ENCODE results near the gene PPM1H. TPM values are rescaled to one million over a fixed set of nuclear protein-coding genes. Genes with fewer than 3 reads are reported as not detected.
A peak's percentile ranks its signal among the peaks of the same experiment; 100 is the strongest.
"Not testable (repeated sequence)": the region's sequence is repeated elsewhere in the genome, so short reads cannot be mapped to it uniquely, and the experiment has no call there.

Gene PPM1H, protein sequence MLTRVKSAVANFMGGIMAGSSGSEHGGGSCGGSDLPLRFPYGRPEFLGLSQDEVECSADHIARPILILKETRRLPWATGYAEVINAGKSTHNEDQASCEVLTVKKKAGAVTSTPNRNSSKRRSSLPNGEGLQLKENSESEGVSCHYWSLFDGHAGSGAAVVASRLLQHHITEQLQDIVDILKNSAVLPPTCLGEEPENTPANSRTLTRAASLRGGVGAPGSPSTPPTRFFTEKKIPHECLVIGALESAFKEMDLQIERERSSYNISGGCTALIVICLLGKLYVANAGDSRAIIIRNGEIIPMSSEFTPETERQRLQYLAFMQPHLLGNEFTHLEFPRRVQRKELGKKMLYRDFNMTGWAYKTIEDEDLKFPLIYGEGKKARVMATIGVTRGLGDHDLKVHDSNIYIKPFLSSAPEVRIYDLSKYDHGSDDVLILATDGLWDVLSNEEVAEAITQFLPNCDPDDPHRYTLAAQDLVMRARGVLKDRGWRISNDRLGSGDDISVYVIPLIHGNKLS
- total RNA-seq (2014; rRNA removed; shearing (Covaris generic)), result 8.5 and 9.6 TPM in 2 replicates

GRCh38 chr12:62934799-62935674 lies at the start of gene PPM1H:
Gene PPM1H (minus strand): TSS chr12:62935150. CDS start chr12:62934736, 414 bp downstream.
- peaks cover 20% of the 10 kb centered on the region for H3K4me1 ChIP-seq (replicated peaks)
- peak; percentile 69 to 70 for DNase-seq (ENCODE audit: low read depth in 1 of 2, low spot score in 2 of 2)
- H3K9me3 ChIP-seq (replicated peaks), result no peaks in the 10 kb centered on the region
- H3K4me3 ChIP-seq, result peak within 1 kb of the TSS; percentile 63
- no peaks in the 10 kb centered on the region for H3K36me3 ChIP-seq
- peaks cover 10% of the 10 kb centered on the region for H3K27me3 ChIP-seq (replicated peaks)
- H3K27ac ChIP-seq, result no peak within 1 kb of the TSS

- Histone ChIP-seq H3K9me3 (replicated peaks) (no peaks in the 10 kb centered on the region; the same call in 1 of the 2 replicates), H3K4me3 (no peak overlapping the region), H3K27ac (no peak overlapping the region), H3K4me1 (replicated peaks) (no peaks in the 10 kb centered on the region), H3K27me3 (replicated peaks) (peaks cover 11% of the 10 kb centered on the region), H3K36me3 (no peaks in the 10 kb centered on the region)
- peak; percentile 79 to 82 for DNase-seq (ENCODE audit: low read depth in 1 of 2, low spot score in 2 of 2)
Measured at GRCh38 chr12:62983594-62983993, 48.6 kb upstream of the PPM1H start.

GRCh38 chr12:62978768-62979167 lies 43.8 kb upstream of the PPM1H start:
- Histone ChIP-seq H3K27me3 (replicated peaks) (peaks cover 8% of the 10 kb centered on the region), H3K27ac (no peak overlapping the region), H3K4me3 (no peak overlapping the region), H3K36me3 (no peaks in the 10 kb centered on the region), H3K4me1 (replicated peaks) (peaks cover 15% of the 10 kb centered on the region), H3K9me3 (replicated peaks) (peaks cover 10% of the 10 kb centered on the region)
- DNase-seq (ENCODE audit: low read depth in 1 of 2, low spot score in 2 of 2), result peak in 1 of 2 experiments; percentile 43

- H3K4me1 ChIP-seq (replicated peaks), result peaks cover 15% of the 10 kb centered on the region
- peaks cover 11% of the 10 kb centered on the region for H3K27me3 ChIP-seq (replicated peaks)
- H3K4me3 ChIP-seq, result no peak overlapping the region
- no peak for DNase-seq (ENCODE audit: low read depth in 1 of 2, low spot score in 2 of 2)
- H3K27ac ChIP-seq, result no peak overlapping the region
- no peaks in the 10 kb centered on the region for H3K36me3 ChIP-seq
- peaks cover 10% of the 10 kb centered on the region for H3K9me3 ChIP-seq (replicated peaks)
Measured at GRCh38 chr12:62977883-62978282, 42.9 kb upstream of the PPM1H start.

- Histone ChIP-seq H3K4me1 (replicated peaks) (peaks cover 15% of the 10 kb centered on the region), H3K27me3 (replicated peaks) (peaks cover 11% of the 10 kb centered on the region), H3K36me3 (no peaks in the 10 kb centered on the region), H3K9me3 (replicated peaks) (peaks cover 10% of the 10 kb centered on the region), H3K4me3 (no peak overlapping the region), H3K27ac (peak overlapping the region; percentile 1)
- peak; percentile 83 to 87 for DNase-seq (ENCODE audit: low read depth in 1 of 2, low spot score in 2 of 2)
Measured at GRCh38 chr12:62977418-62977817, 42.5 kb upstream of the PPM1H start.

DNA sequence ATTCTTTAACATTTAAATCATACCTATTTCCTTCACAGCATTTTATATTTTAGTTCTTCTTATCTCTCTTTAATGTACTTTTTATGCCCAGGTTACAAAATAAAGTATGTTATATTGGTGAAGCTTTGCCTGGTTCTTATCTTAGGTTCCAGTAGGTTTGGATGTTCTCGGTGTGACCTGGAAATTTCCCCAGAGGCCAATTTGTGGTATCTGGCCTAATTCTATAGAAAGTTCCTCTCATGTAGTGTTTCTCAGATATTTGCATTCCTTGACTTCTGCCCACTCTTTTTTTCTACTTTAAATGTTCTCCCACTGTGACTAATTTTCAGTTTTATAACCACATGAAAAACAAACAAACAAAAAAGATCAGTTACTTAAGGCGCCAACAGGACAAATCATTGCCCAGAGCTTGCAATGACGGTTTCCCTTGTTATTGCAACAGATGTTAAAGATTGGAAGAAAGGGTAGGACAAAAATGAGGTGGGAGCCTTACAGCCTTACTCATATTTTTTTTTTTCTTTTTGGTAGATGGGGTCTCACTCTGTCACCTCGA lies 41.2 kb upstream of the PPM1H start:
- Histone ChIP-seq H3K36me3 (no peaks in the 10 kb centered on the region), H3K27me3 (replicated peaks) (peaks cover 11% of the 10 kb centered on the region), H3K9me3 (replicated peaks) (peaks cover 10% of the 10 kb centered on the region), H3K27ac (no peak overlapping the region), H3K4me1 (replicated peaks) (peaks cover 15% of the 10 kb centered on the region), H3K4me3 (no peak overlapping the region)
- peak; percentile 54 to 79 for DNase-seq (ENCODE audit: low read depth in 1 of 2, low spot score in 2 of 2)

- H3K27me3 ChIP-seq (replicated peaks), result peaks cover 11% of the 10 kb centered on the region
- H3K4me1 ChIP-seq (replicated peaks), result peaks cover 6% of the 10 kb centered on the region; the same call in 1 of the 2 replicates
- H3K9me3 ChIP-seq (replicated peaks), result peaks cover 7% of the 10 kb centered on the region
- peak in 1 of 2 experiments; percentile 71 for DNase-seq (ENCODE audit: low read depth in 1 of 2, low spot score in 2 of 2)
- no peak overlapping the region for H3K4me3 ChIP-seq
- no peaks in the 10 kb centered on the region for H3K36me3 ChIP-seq
- H3K27ac ChIP-seq, result no peak overlapping the region
Measured at GRCh38 chr12:62971769-62972525, 37.0 kb upstream of the PPM1H start.

DNA sequence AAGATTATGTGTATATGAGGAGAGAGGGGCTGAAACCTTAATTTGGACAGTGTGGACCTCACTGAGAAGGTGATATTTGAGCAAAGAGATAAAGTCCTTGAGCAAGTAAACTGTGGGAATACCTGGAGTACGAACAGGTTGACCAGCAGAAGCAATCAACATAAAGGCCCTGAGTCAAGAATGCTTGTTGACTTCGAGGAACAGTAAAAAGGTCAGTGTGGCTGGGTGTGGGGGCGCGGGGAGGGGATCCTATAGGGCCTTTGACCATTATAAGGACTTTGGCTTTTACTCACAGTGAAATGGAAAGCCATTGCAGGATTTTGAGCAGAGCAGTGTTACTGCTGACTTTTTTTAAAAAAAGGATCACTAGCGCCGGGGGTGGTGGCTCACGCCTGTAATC lies 34.7 kb upstream of the PPM1H start:
- no peaks in the 10 kb centered on the region for H3K4me1 ChIP-seq (replicated peaks)
- peaks cover 14% of the 10 kb centered on the region for H3K27me3 ChIP-seq (replicated peaks)
- no peaks in the 10 kb centered on the region for H3K9me3 ChIP-seq (replicated peaks)
- H3K36me3 ChIP-seq, result no peaks in the 10 kb centered on the region
- no peak for DNase-seq (ENCODE audit: low read depth in 1 of 2, low spot score in 2 of 2)
- no peak overlapping the region for H3K4me3 ChIP-seq
- no peak overlapping the region for H3K27ac ChIP-seq

- peaks cover 3% of the 10 kb centered on the region; the same call in 1 of the 2 replicates for H3K27me3 ChIP-seq (replicated peaks)
- H3K36me3 ChIP-seq, result no peaks in the 10 kb centered on the region
- no peak overlapping the region for H3K4me3 ChIP-seq
- no peak for DNase-seq (ENCODE audit: low read depth in 1 of 2, low spot score in 2 of 2)
- H3K4me1 ChIP-seq (replicated peaks), result no peaks in the 10 kb centered on the region
- H3K9me3 ChIP-seq (replicated peaks), result no peaks in the 10 kb centered on the region
- no peak overlapping the region for H3K27ac ChIP-seq
Measured at GRCh38 chr12:62967701-62968100, 32.8 kb upstream of the PPM1H start.

DNA sequence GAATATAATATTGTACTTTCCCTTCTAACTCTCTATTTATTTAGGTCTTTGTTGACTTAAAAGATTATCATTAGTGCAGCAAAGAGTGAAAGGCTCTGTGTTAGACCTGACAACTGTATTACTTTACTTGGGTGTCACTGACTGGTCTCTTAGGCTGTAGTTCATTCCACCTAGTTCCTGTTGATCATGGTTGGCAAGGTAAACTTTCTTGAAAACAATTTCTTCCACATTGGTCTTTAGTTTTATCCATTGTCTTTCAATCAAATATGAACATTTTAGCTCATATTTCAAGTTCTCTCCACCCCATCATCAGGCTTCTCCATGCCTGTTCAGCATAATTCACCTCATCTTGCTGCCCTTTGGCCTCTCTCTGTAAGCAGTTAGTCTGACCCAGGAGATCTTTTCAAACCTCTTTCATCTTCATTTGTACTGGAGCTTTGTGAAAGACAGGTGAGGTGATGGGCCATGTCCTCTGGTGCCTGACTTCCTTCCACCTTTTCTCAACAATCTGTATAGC lies 32.1 kb upstream of the PPM1H start:
- DNase-seq (ENCODE audit: low read depth in 1 of 2, low spot score in 2 of 2), result no peak
- Histone ChIP-seq H3K36me3 (no peaks in the 10 kb centered on the region), H3K4me3 (no peak overlapping the region), H3K4me1 (replicated peaks) (no peaks in the 10 kb centered on the region), H3K9me3 (replicated peaks) (no peaks in the 10 kb centered on the region; the same call in 1 of the 2 replicates), H3K27me3 (replicated peaks) (peaks cover 3% of the 10 kb centered on the region), H3K27ac (no peak overlapping the region)

GRCh38 chr12:62966446-62966989 lies 31.6 kb upstream of the PPM1H start:
- not testable (repeated sequence) for H3K4me1 ChIP-seq (replicated peaks); H3K4me3 ChIP-seq; DNase-seq (ENCODE audit: low read depth in 1 of 2, low spot score in 2 of 2); H3K36me3 ChIP-seq; H3K27ac ChIP-seq; H3K27me3 ChIP-seq (replicated peaks); H3K9me3 ChIP-seq (replicated peaks)

GRCh38 chr12:62965700-62966099 lies 30.8 kb upstream of the PPM1H start:
- H3K27ac ChIP-seq; DNase-seq (ENCODE audit: low read depth in 1 of 2, low spot score in 2 of 2); H3K9me3 ChIP-seq (replicated peaks); H3K36me3 ChIP-seq; H3K4me1 ChIP-seq (replicated peaks); H3K4me3 ChIP-seq; H3K27me3 ChIP-seq (replicated peaks): not testable (repeated sequence)

Measured in SJSA1 (cell line).